HepG2 (cell line): ENCODE results near the gene METAP2. TPM values are rescaled to one million over a fixed set of nuclear protein-coding genes. Genes with fewer than 3 reads are reported as not detected.

Experiments
- ATAC-seq: fragments of 200-7000 bp; cut with Tn5 transposase; 3 replicates; pipeline ENCODE4 v1.9.1; 2020; ENCODE audit warnings: mild to moderate bottlenecking, moderate library complexity
- BruUV-seq: library from RNA; stranded (reverse); fragments of 400-500 nt; replicated peaks from 2 replicates; lab custom pipeline; 2021; lab: Mats Ljungman, UMichigan
- CTCF ChIA-PET: fragments of 300-600 bp; formaldehyde crosslinking; extraction: SDS; loops from one replicate; lab custom pipeline; 2021; ENCODE audit warnings: low total read pairs, inconsistent platforms, low intra/inter-chr PET ratio; lab: Yijun Ruan, JAX
- POLR2A ChIA-PET: fragments of 350-600 bp; sonication (Branson Sonifier 250); formaldehyde crosslinking; loops from one replicate; lab custom pipeline; 2020; ENCODE audit warnings: antibody characterized with exemption, inconsistent platforms; lab: Yijun Ruan, JAX
- DNase-seq: peaks from one replicate; pipeline ENCODE4 v3.0.0-alpha.2; 2015; ENCODE audit warnings: low spot score
- FAIRE-seq: peaks from 3 replicates; lab custom pipeline; 2011; peaks lifted over from hg19 to GRCh38; lab: Jason Lieb, UNC
- H2AFZ ChIP-seq: one replicate; pipeline ENCODE4 v1.6.1; 2011; ENCODE audit warnings: low read length, inconsistent platforms
- H3K27ac ChIP-seq: fragments of 300-600 bp; 3 replicates; pipeline ENCODE4 v1.8.0; 2011; ENCODE audit warnings: mixed run types, mild to moderate bottlenecking, mixed read lengths, low read length, inconsistent platforms; ENCODE audit not compliant: insufficient read depth; ENCODE audit errors: extremely low read length
- H3K27me3 ChIP-seq, 2 experiments: fragments of 200-600 bp in 1 of 2; 2 replicates in 1 of 2; 3 replicates in 1 of 2; pipeline versions ENCODE4 v1.6.0 to v1.8.0; 2011; ENCODE audit warnings: low read length in 2 of 2, mild to moderate bottlenecking in 2 of 2, moderate library complexity in 2 of 2, inconsistent platforms in 1 of 2; ENCODE audit not compliant: insufficient read depth in 2 of 2, control insufficient read depth in 1 of 2
- H3K36me3 ChIP-seq, 2 experiments: fragments of 200-600 bp in 1 of 2; replicated peaks in 1 of 2; 2 replicates in 1 of 2; 3 replicates in 1 of 2; pipeline versions ENCODE4 v1.5.1 to v1.8.0; 2011; ENCODE audit warnings: low read length in 2 of 2, inconsistent platforms in 1 of 2; ENCODE audit not compliant: insufficient read depth in 2 of 2, control insufficient read depth in 1 of 2
- H3K4me1 ChIP-seq: 2 replicates; pipeline ENCODE4 v1.5.1; 2012; ENCODE audit warnings: low read length, inconsistent platforms; ENCODE audit not compliant: insufficient read depth
- H3K4me2 ChIP-seq: 2 replicates; pipeline ENCODE4 v1.6.0; 2011; ENCODE audit warnings: low read depth, low read length, inconsistent platforms
- H3K4me3 ChIP-seq, 3 experiments: fragments of 200-600 bp in 1 of 3; sonication (generic), shearing (Covaris generic) in 1 of 3; replicated peaks in 1 of 3; 2 replicates each; pipeline ENCODE4 v1.5.1; 2011 to 2016; ENCODE audit warnings: low read length in 3 of 3, inconsistent platforms in 2 of 3, low read depth in 2 of 3, mild to moderate bottlenecking in 2 of 3, control low read depth in 1 of 3, mixed read lengths in 1 of 3; ENCODE audit not compliant: insufficient read depth in 1 of 3
- H3K79me2 ChIP-seq: one replicate; pipeline ENCODE4 v1.6.1; 2011; ENCODE audit warnings: low read length, inconsistent platforms; ENCODE audit not compliant: insufficient read depth
- H3K9ac ChIP-seq: 2 replicates; pipeline ENCODE4 v1.6.0; 2011; ENCODE audit warnings: mild to moderate bottlenecking, low read depth, low read length, inconsistent platforms; ENCODE audit not compliant: insufficient read depth
- H3K9me3 ChIP-seq: 2 replicates; pipeline ENCODE4 v1.5.1; 2012; ENCODE audit warnings: mild to moderate bottlenecking, low read length
- H4K20me1 ChIP-seq: 2 replicates; pipeline ENCODE4 v1.6.0; 2011; ENCODE audit warnings: inconsistent platforms, mild to moderate bottlenecking, low read length, moderate library complexity; ENCODE audit not compliant: insufficient read depth
- ELF4 ChIP-seq: sonication (generic); formaldehyde crosslinking; IDR thresholded peaks from 2 replicates; pipeline ENCODE4 v1.5.0; 2020; ENCODE audit warnings: missing genetic modification reagents, mild to moderate bottlenecking, moderate library complexity, borderline replicate concordance
- FLYWCH1 ChIP-seq: sonication (generic); formaldehyde crosslinking; IDR thresholded peaks from 2 replicates; pipeline ENCODE4 v1.8.1; 2023; ENCODE audit warnings: mild to moderate bottlenecking, missing genetic modification reagents
- HDAC2 ChIP-seq: sonication (generic); formaldehyde crosslinking; IDR thresholded peaks from 2 replicates; pipeline ENCODE4 v1.4.0; 2020; ENCODE audit warnings: missing genetic modification reagents
- MYNN ChIP-seq: sonication (generic); formaldehyde crosslinking; IDR thresholded peaks from 2 replicates; pipeline ENCODE4 v1.4.0; 2020; ENCODE audit warnings: mild to moderate bottlenecking, low read depth, missing genetic modification reagents
- SALL2 ChIP-seq: sonication (generic); formaldehyde crosslinking; IDR thresholded peaks from 2 replicates; pipeline ENCODE4 v1.8.1; 2023; ENCODE audit warnings: mild to moderate bottlenecking, missing genetic modification reagents, inconsistent platforms
- SMARCC2 ChIP-seq: fragments of 450-650 bp; IDR thresholded peaks from 2 replicates; pipeline ENCODE4 v1.6.1; 2017; ENCODE audit warnings: antibody characterized with exemption, mild to moderate bottlenecking
- SUZ12 ChIP-seq: fragments of 150-350 bp; IDR thresholded peaks from 2 replicates; pipeline ENCODE4 v1.6.1; 2014; ENCODE audit warnings: low read depth, low read length
- SYNCRIP ChIP-seq: fragments of 200-400 bp; formaldehyde crosslinking; IDR thresholded peaks from 2 replicates; pipeline ENCODE4 v1.6.1; 2018; ENCODE audit warnings: mild to moderate bottlenecking, low read depth, low read length; ENCODE audit not compliant: insufficient read depth
- TCF7L2 ChIP-seq: IDR thresholded peaks from 2 replicates; pipeline ENCODE4 v1.6.1; 2011; ENCODE audit warnings: mild to moderate bottlenecking, low read depth, low read length, moderate library complexity
- U2AF2 ChIP-seq: fragments of 200-400 bp; formaldehyde crosslinking; IDR thresholded peaks from 2 replicates; pipeline ENCODE4 v1.6.1; 2017; ENCODE audit warnings: low read depth, mild to moderate bottlenecking, low read length
- ZFYVE20 ChIP-seq: sonication (generic); formaldehyde crosslinking; IDR thresholded peaks from 2 replicates; pipeline ENCODE4 v1.8.0; 2023; ENCODE audit warnings: low read depth, mild to moderate bottlenecking, moderate library complexity, missing genetic modification reagents, borderline replicate concordance
- ZMAT3 ChIP-seq: sonication (generic); formaldehyde crosslinking; conservative IDR thresholded peaks from 2 replicates; pipeline ENCODE4 v1.7.0; 2021; ENCODE audit warnings: missing genetic modification reagents
- ZNF407 ChIP-seq: sonication (generic); formaldehyde crosslinking; IDR thresholded peaks from one replicate; pipeline ENCODE4 v1.5.1; 2020; ENCODE audit warnings: mild to moderate bottlenecking, missing genetic modification reagents; ENCODE audit errors: not compliant biosample characterization
- ZNF430 ChIP-seq: sonication (generic); formaldehyde crosslinking; IDR thresholded peaks from 2 replicates; pipeline ENCODE4 v1.9.0; 2021; ENCODE audit warnings: mild to moderate bottlenecking, missing genetic modification reagents
- ZNF781 ChIP-seq: sonication (generic); formaldehyde crosslinking; IDR thresholded peaks from 2 replicates; pipeline ENCODE4 v1.5.1; 2020; ENCODE audit warnings: borderline replicate concordance, mild to moderate bottlenecking, missing genetic modification reagents; ENCODE audit errors: not compliant biosample characterization
- WGBS: methylation state at CpG from one replicate; pipeline ENCODE4 v1.1.6; 2017; ENCODE audit warnings: low lambda C conversion rate; 5-methylcytosine and 5-hydroxymethylcytosine counted together
- in situ Hi-C: cut with HindIII; loops from 2 replicates; pipeline ENCODE4 v1.10.0; 2017; ENCODE audit warnings: low pct_unique_long_range_greater_than_20kb; ENCODE audit not compliant: extremely low pct_ligation_motif_present
- intact Hi-C: fragments of 100-400 bp; cut with micrococcal nuclease; formaldehyde crosslinking; loops from one replicate; pipeline ENCODE4 v1.10.0; 2022; ENCODE audit not compliant: unreplicated experiment
- polyA plus RNA-seq, 8 experiments: library from polyadenylated mRNA; depleted of rRNA in 3 of 8; stranded (reverse) in 7 of 8; unstranded in 1 of 8; fragments of >200 nt; fragmentation: Illumina TruSeq in 4 of 8; extraction: Trizol in 4 of 8; gene quantifications; 2 replicates each; pipeline versions ENCODE4 v1.2.1 to v1.2.3, GENCODE V29; 2011 to 2016; ENCODE audit warnings: low read depth in 4 of 8, missing spikeins in 1 of 8, mixed read lengths in 1 of 8; ENCODE audit not compliant: insufficient read depth in 1 of 8
- total RNA-seq, 5 experiments: library from RNA; depleted of rRNA; stranded (reverse); fragments of >200 nt; fragmentation: Illumina TruSeq; extraction: Trizol; gene quantifications; 2 replicates each; pipeline ENCODE4 v1.2.3, GENCODE V29; 2016; ENCODE audit warnings: low read depth in 1 of 5

Gene METAP2
- total and polyA plus RNA-seq, 2 of the 13 experiments (the other 11 are each of a cell fraction or from before 2014, with no cell fraction given), result 67.8 to 131 TPM

GRCh38 chr12:95473231-95473883 lies 595 bp upstream of the METAP2 start:
- in situ Hi-C loops (no loop called here), intact Hi-C loops (loop anchor here (5.0 kb wide), 1 partner anchor 136 kb away; no protein-coding TSS in a partner anchor)
- ChIA-PET POLR2A (interaction anchor here (0.7 to 3.0 kb wide), 22 partner anchors 9 to 1324 kb away, joined by 3 to 29 read pairs (median 6); partner anchors contain the start of genes FGD6, LTA4H, NDUFA12 and NR2C1), CTCF (no interaction called here)
- Histone ChIP-seq H3K9ac (peak overlapping the region; percentile 96), H2AFZ (peak overlapping the region; percentile 93), H3K27me3 (no peaks in the 10 kb centered on the region; a peak in 1 of 5 replicates), H3K79me2 (peaks cover 43% of the 10 kb centered on the region), H3K4me1 (peaks cover 31% of the 10 kb centered on the region), H4K20me1 (peaks cover 6% of the 10 kb centered on the region; the same call in 1 of the 2 replicates), H3K9me3 (no peaks in the 10 kb centered on the region), H3K4me3 (peak overlapping the region; percentile 95 to 98 (median 95)), H3K4me2 (peak overlapping the region; percentile 96), H3K27ac (peak overlapping the region; percentile 86), H3K36me3 (peaks cover 5 to 24% of the 10 kb centered on the region in 2 experiments; a peak in 4 of 5 replicates)
- DNase-seq, result peak; percentile 39
- 2% methylated on average over 22 of the region's 23 CpGs for WGBS
- ATAC-seq, result peak; percentile 51
- BruUV-seq, result TSS peak; percentile 95
- FAIRE-seq, result peak; percentile 30
- TF ChIP-seq SYNCRIP, result no peak
- no peak for TF ChIP-seq ZFYVE20
- no peak for TF ChIP-seq U2AF2
- TF ChIP-seq FLYWCH1 (CRISPR knock-in tag), result no peak
- TF ChIP-seq SALL2 (CRISPR knock-in tag), result no peak
- no peak for TF ChIP-seq ZNF430 (CRISPR knock-in tag)
- peak; percentile 64 for TF ChIP-seq ZNF781 (CRISPR knock-in tag)
- no peak for TF ChIP-seq TCF7L2
- TF ChIP-seq ELF4 (CRISPR knock-in tag), result no peak
- no peak for TF ChIP-seq HDAC2
- no peak for TF ChIP-seq SUZ12
- TF ChIP-seq ZMAT3 (CRISPR knock-in tag), result no peak
- TF ChIP-seq SMARCC2, result no peak
- no peak for TF ChIP-seq ZNF407 (CRISPR knock-in tag)
- no peak for TF ChIP-seq MYNN
